HG02610 (cell line): ENCODE results near the gene PIEZO2.
"Not testable (repeated sequence)": the region's sequence is repeated elsewhere in the genome, so short reads cannot be mapped to it uniquely, and the experiment has no call there.

Experiments used
- ATAC-seq: cut with Tn5 transposase; IDR thresholded peaks from one replicate; pipeline ENCODE4 v1.9.1; 2021; ENCODE audit warnings: mild to moderate bottlenecking, moderate library complexity; ENCODE audit not compliant: unreplicated experiment

Gene PIEZO2

DNA sequence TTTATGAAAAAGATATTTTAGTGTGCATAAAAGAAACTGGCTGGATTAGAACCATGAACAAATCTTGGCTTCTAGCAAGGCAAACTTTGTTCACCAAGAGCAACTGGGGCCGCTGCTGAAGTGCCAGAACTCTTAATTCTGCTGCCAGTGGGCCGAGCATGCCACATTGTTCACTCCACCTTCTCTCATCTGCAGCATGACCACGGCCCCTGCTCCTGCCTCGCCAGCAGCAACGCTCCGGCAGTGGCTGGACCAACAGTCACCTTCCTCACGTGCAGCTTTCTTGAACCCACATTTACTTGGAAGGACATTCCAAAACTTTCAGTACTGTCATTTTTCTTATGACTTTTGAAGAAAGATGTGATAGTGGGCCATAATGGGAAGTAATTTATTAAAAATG is 213.8 kb downstream of the PIEZO2 start:
- ATAC-seq = no peak

- not testable (repeated sequence) for ATAC-seq
Observed at GRCh38 chr18:10933648-10934047, 215.7 kb downstream of the PIEZO2 start.

DNA sequence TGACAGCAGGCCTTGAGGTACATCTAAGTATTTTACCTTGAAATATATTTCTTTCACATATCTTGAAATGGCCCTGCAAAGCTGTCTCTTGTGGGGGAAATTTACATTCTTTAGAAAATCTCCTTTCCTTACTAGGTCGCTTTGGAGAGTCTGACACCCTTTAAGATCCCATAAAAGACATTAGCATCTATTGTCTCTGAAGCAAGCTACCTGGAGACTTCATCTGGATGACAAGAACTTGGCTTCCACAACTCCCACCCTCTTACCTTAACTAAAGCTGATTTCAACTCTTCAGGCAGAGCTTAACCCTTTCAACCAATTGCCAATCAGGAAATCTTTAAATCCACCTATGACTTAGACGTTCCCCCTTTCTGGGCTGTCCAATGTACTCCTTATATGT is 219.3 kb downstream of the PIEZO2 start:
- ATAC-seq = no peak

- peak; percentile 62 for ATAC-seq
Observed at GRCh38 chr18:10928772-10929373, 220.5 kb downstream of the PIEZO2 start.

- ATAC-seq = peak; percentile 79
Observed at GRCh38 chr18:10928011-10928771, 221.2 kb downstream of the PIEZO2 start.

DNA sequence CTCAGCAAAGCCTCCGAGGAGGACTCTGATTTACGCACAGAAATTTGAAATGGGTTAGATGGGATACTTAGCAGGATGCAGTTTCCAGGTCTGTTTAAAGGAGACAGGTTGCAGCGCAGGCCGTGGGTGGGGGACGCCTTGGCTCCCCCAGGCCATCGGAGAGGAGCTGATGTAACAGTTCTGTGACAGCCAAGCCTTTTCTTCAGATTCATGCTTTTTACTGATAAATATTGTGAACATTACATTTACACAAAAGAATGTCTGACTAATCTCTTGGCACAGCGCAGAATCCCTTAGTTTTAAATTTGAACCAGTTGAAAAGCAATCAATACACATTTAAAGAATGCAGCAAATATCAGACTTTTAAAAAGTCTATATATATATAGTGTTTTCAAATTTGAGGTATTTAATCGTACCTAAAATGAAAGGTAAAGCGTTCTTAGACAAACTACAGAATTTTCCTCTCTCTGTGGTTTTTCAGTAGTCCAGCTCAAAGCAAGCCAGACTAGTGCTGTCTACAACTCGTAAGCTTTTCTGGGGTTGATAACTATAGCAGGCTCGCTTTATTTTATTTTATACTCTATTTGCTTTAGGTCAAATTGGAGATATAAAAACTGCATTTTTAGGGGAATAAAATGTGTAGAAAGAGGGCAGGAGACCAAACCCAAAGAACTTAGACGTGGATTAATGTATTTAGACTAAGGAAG is 221.9 kb downstream of the PIEZO2 start:
- ATAC-seq = no peak

GRCh38 chr18:10926621-10927161 is 222.7 kb downstream of the PIEZO2 start:
- no peak for ATAC-seq

GRCh38 chr18:10924290-10924689 is 225.1 kb downstream of the PIEZO2 start:
- no peak for ATAC-seq

DNA sequence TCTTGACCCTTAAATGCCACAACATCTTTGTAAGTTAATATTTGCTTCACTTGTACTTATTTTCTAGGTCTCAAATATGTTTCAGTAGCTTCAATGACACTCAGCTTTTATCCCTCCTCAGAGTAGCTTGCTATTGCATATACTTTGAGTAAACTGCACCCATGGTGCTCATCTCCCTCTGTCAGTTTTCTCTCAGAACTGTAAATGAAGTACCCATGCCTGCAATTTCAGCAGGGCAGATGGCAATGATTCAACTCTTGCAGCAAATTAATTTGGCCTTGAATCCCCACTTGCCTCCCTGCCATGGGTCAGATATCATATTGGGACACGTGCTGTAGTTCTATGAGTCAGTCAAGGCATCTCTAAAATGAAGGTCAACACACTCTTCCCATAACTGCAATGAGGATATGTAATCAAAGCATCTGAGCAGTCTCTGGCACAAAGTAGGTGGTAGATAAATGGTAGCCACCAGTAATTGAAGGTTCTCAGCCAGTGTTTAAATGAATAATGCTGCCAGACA is 225.8 kb downstream of the PIEZO2 start:
- no peak for ATAC-seq

- no peak for ATAC-seq
Observed at GRCh38 chr18:10923141-10923540, 226.2 kb downstream of the PIEZO2 start.

GRCh38 chr18:10922712-10923111 is 226.7 kb downstream of the PIEZO2 start:
- ATAC-seq = not testable (repeated sequence)

DNA sequence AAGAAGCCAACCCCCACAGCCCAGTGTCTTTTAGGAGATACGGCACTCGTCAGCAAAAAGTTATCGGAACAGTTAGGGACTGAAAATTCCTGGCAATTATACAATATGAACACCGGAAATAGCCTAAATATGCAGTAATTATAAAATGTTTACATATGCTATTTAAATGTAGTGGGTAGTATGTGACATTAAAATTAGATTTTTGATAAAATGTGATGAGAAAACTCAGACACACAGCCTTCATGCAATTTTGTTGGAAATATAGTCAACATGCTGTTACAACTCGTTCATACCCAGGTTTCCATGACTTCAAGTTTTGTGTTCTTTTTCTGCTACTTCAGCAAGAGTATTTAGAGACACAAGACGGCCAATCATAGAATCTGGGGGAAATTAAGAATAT is 229.1 kb downstream of the PIEZO2 start:
- ATAC-seq = not testable (repeated sequence)

- ATAC-seq = no peak
Observed at GRCh38 chr18:10919851-10920250, 229.5 kb downstream of the PIEZO2 start.

GRCh38 chr18:10916865-10917264 is 232.5 kb downstream of the PIEZO2 start:
- ATAC-seq = no peak

DNA sequence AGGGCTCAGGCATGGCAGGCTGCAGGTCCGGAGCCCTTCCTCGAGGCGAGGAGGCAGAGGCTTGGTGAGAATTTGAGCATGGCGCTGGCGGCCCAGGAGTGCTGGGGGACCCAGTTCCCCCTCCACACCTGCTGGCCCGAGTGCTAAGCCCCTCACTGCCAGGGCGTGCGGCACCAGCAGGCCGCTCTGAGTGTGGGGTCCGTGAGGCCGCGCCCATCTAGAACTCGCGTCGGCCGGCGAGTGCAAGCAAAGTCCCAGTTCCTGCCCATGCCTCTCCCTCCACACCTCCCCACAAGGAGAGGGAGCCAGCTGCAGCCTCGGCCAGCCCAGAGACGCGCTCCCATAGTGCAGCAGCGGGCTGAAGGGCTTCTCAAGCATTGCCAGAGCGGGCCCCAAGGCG is 233.0 kb downstream of the PIEZO2 start:
- no peak for ATAC-seq

GRCh38 chr18:10915748-10916147 is 233.6 kb downstream of the PIEZO2 start:
- not testable (repeated sequence) for ATAC-seq

- not testable (repeated sequence) for ATAC-seq
Observed at GRCh38 chr18:10914610-10915009, 234.8 kb downstream of the PIEZO2 start.

DNA sequence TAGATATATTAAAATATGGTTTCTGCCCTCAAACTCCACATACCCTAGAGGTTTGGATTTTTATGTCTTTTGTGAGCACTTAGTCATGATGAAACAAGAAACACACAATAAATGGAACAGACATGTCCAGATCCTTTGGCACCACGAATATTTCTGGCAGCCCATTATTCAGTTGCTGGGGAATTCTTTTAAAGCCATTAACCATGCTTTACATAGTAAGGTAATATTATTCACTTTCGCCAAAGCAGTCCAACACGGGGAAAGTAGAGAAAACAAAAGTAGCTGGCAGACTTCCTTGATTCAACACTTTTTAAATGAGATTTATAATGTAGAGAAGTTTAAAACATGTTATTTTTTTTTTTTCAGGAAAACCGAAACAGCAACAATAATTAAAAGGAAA is 235.4 kb downstream of the PIEZO2 start:
- ATAC-seq = no peak

- ATAC-seq = no peak
Observed at GRCh38 chr18:10912790-10913545, 236.4 kb downstream of the PIEZO2 start.

GRCh38 chr18:10909724-10910123 is 239.6 kb downstream of the PIEZO2 start:
- no peak for ATAC-seq

DNA sequence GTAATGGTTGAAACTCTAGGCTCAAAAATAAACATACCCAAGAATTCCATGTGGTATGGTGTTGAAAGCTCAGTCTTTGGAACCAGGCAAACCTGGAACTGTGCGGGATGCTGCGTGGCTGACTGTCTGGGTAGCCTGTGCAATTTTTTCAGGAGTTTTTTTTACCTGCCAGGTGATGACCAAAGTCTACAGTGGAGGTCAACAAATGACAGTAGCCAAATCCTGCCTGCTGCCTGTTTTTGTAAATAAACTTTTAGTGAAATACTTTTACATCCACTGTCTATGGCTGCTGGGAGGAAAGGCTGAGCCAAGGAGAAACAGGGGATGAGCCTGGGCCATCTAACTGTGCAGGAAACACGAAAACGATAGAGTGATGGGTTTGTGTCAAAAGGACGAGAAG is 240.6 kb downstream of the PIEZO2 start:
- no peak for ATAC-seq
